ENCODE measurements around the gene PTPRC.

The PTPRC gene

GRCh38 chr1:198656500-198656932, 17.7 kb downstream of the PTPRC start:
- H3K4ac ChIP-seq (ENCODE audit: low read depth, low read length): no peak overlapping the region
- WGBS (ENCODE audit: extremely low coverage, insufficient coverage, insufficient read length): no CpG with 5 or more reads among the region's 4 CpGs
- no peak overlapping the region for H3K4me2 ChIP-seq (ENCODE audit: low read length)

GRCh38 chr1:198657550-198658064, 18.8 kb downstream of the PTPRC start:
- no peaks in the 10 kb centered on the region for H3K36me3 ChIP-seq (ENCODE audit: control insufficient read depth in 1 of 2, insufficient read depth in 2 of 2, low read length in 2 of 2)
- H3K9me3 ChIP-seq (ENCODE audit: insufficient read depth, low read depth, low read length): no peaks in the 10 kb centered on the region
- no peaks in the 10 kb centered on the region for H3K27me3 ChIP-seq (ENCODE audit: insufficient read depth, low read length)
- peak overlapping the region; percentile 53 for H3K27ac ChIP-seq (ENCODE audit: low read depth, low read length)
- H3K14ac ChIP-seq (ENCODE audit: low read length): no peak overlapping the region
- H3K4me3 ChIP-seq (ENCODE audit: low read depth, low read length): no peak overlapping the region
- no peak overlapping the region for H3K23ac ChIP-seq (ENCODE audit: low read length)
- H3K4ac ChIP-seq (ENCODE audit: low read depth, low read length): no peak overlapping the region
- H2BK120ac ChIP-seq (ENCODE audit: insufficient read depth, low read length, poor library complexity): no peak overlapping the region
- H2AFZ ChIP-seq (ENCODE audit: insufficient read depth, low read length, poor library complexity): no peak overlapping the region
- H3K18ac ChIP-seq (ENCODE audit: low read length): no peak overlapping the region
- WGBS (ENCODE audit: extremely low coverage, insufficient coverage, insufficient read length): no CpG with 5 or more reads among the region's 3 CpGs
- no peak overlapping the region for H4K91ac ChIP-seq (ENCODE audit: low read depth, low read length)
- no peak overlapping the region for H2BK5ac ChIP-seq (ENCODE audit: low read depth, low read length, poor library complexity)
- peak; percentile 35 to 80 for DNase-seq
- no peak overlapping the region for H2BK12ac ChIP-seq (ENCODE audit: low read length)
- H2AK5ac ChIP-seq (ENCODE audit: low read length): no peak overlapping the region
- no peaks in the 10 kb centered on the region for H3K4me1 ChIP-seq (ENCODE audit: control insufficient read depth in 1 of 2, insufficient read depth in 2 of 2, low read length in 2 of 2)
- peaks cover 2% of the 10 kb centered on the region for H3K79me1 ChIP-seq (ENCODE audit: low read length)
- no peak overlapping the region for H4K8ac ChIP-seq (ENCODE audit: low read depth, low read length)
- no peak overlapping the region for H3K4me2 ChIP-seq (ENCODE audit: low read length)
- no peak overlapping the region for H3K9ac ChIP-seq (ENCODE audit: low read length)
- no peaks in the 10 kb centered on the region for H3K79me2 ChIP-seq (ENCODE audit: control insufficient read depth, insufficient read depth, low read length, poor library complexity)
- H4K12ac ChIP-seq (ENCODE audit: low read depth, low read length): no peak overlapping the region

More at GRCh38 chr1:198656500-198656932, 17.7 kb downstream of the PTPRC start:
- Histone ChIP-seq H3K14ac (ENCODE audit: low read length) (no peak overlapping the region), H4K91ac (ENCODE audit: low read depth, low read length) (no peak overlapping the region), H2BK12ac (ENCODE audit: low read length) (no peak overlapping the region), H3K23ac (ENCODE audit: low read length) (no peak overlapping the region), H3K9ac (ENCODE audit: low read length) (no peak overlapping the region), H2AK5ac (ENCODE audit: low read length) (no peak overlapping the region), H2BK5ac (ENCODE audit: low read depth, low read length, poor library complexity) (no peak overlapping the region), H2AFZ (ENCODE audit: insufficient read depth, low read length, poor library complexity) (no peak overlapping the region), H3K4me1 (ENCODE audit: control insufficient read depth in 1 of 2, insufficient read depth in 2 of 2, low read length in 2 of 2) (no peaks in the 10 kb centered on the region), H3K36me3 (ENCODE audit: control insufficient read depth in 1 of 2, insufficient read depth in 2 of 2, low read length in 2 of 2) (no peaks in the 10 kb centered on the region), H2BK120ac (ENCODE audit: insufficient read depth, low read length, poor library complexity) (no peak overlapping the region), H3K4me3 (ENCODE audit: low read depth, low read length) (no peak overlapping the region), H4K8ac (ENCODE audit: low read depth, low read length) (no peak overlapping the region), H3K27ac (ENCODE audit: low read depth, low read length) (peak overlapping the region; percentile 54), H3K9me3 (ENCODE audit: insufficient read depth, low read depth, low read length) (no peaks in the 10 kb centered on the region), H3K18ac (ENCODE audit: low read length) (no peak overlapping the region), H3K79me1 (ENCODE audit: low read length) (peaks cover 2% of the 10 kb centered on the region), H3K27me3 (ENCODE audit: insufficient read depth, low read length) (no peaks in the 10 kb centered on the region), H3K79me2 (ENCODE audit: control insufficient read depth, insufficient read depth, low read length, poor library complexity) (no peaks in the 10 kb centered on the region), H4K12ac (ENCODE audit: low read depth, low read length) (no peak overlapping the region)
- DNase-seq: peak; percentile 11 to 44

GRCh38 chr1:198660341-198661261, 21.8 kb downstream of the PTPRC start:
- Histone ChIP-seq H3K9ac (ENCODE audit: low read length) (no peak overlapping the region), H3K23ac (ENCODE audit: low read length) (no peak overlapping the region), H2BK12ac (ENCODE audit: low read length) (no peak overlapping the region), H3K27ac (ENCODE audit: low read depth, low read length) (no peak overlapping the region), H3K36me3 (ENCODE audit: control insufficient read depth in 1 of 2, insufficient read depth in 2 of 2, low read length in 2 of 2) (no peaks in the 10 kb centered on the region), H3K4me2 (ENCODE audit: low read length) (no peak overlapping the region), H3K9me3 (ENCODE audit: insufficient read depth, low read depth, low read length) (no peaks in the 10 kb centered on the region), H2BK5ac (ENCODE audit: low read depth, low read length, poor library complexity) (no peak overlapping the region), H3K14ac (ENCODE audit: low read length) (no peak overlapping the region), H3K79me1 (ENCODE audit: low read length) (peaks cover 2% of the 10 kb centered on the region), H4K12ac (ENCODE audit: low read depth, low read length) (no peak overlapping the region), H4K91ac (ENCODE audit: low read depth, low read length) (no peak overlapping the region), H4K8ac (ENCODE audit: low read depth, low read length) (no peak overlapping the region), H3K18ac (ENCODE audit: low read length) (no peak overlapping the region), H2AK5ac (ENCODE audit: low read length) (no peak overlapping the region), H3K4ac (ENCODE audit: low read depth, low read length) (no peak overlapping the region), H2BK120ac (ENCODE audit: insufficient read depth, low read length, poor library complexity) (no peak overlapping the region), H2AFZ (ENCODE audit: insufficient read depth, low read length, poor library complexity) (no peak overlapping the region), H3K79me2 (ENCODE audit: control insufficient read depth, insufficient read depth, low read length, poor library complexity) (no peaks in the 10 kb centered on the region), H3K4me1 (ENCODE audit: control insufficient read depth in 1 of 2, insufficient read depth in 2 of 2, low read length in 2 of 2) (no peaks in the 10 kb centered on the region), H3K27me3 (ENCODE audit: insufficient read depth, low read length) (no peaks in the 10 kb centered on the region), H3K4me3 (ENCODE audit: low read depth, low read length) (no peak overlapping the region)
- WGBS (ENCODE audit: extremely low coverage, insufficient coverage, insufficient read length): no CpG with 5 or more reads among the region's 1 CpG
- no peak for DNase-seq

- Histone ChIP-seq H3K36me3 (ENCODE audit: control insufficient read depth in 1 of 2, insufficient read depth in 2 of 2, low read length in 2 of 2) (no peaks in the 10 kb centered on the region), H4K91ac (ENCODE audit: low read depth, low read length) (no peak overlapping the region), H3K9me3 (ENCODE audit: insufficient read depth, low read depth, low read length) (no peaks in the 10 kb centered on the region), H2AFZ (ENCODE audit: insufficient read depth, low read length, poor library complexity) (no peak overlapping the region), H2BK120ac (ENCODE audit: insufficient read depth, low read length, poor library complexity) (no peak overlapping the region), H3K14ac (ENCODE audit: low read length) (no peak overlapping the region), H4K12ac (ENCODE audit: low read depth, low read length) (no peak overlapping the region), H3K23ac (ENCODE audit: low read length) (no peak overlapping the region), H3K4ac (ENCODE audit: low read depth, low read length) (no peak overlapping the region), H3K4me2 (ENCODE audit: low read length) (no peak overlapping the region), H3K18ac (ENCODE audit: low read length) (no peak overlapping the region), H3K27ac (ENCODE audit: low read depth, low read length) (no peak overlapping the region), H3K27me3 (ENCODE audit: insufficient read depth, low read length) (no peaks in the 10 kb centered on the region), H4K8ac (ENCODE audit: low read depth, low read length) (no peak overlapping the region), H3K79me1 (ENCODE audit: low read length) (peaks cover 2% of the 10 kb centered on the region), H2BK12ac (ENCODE audit: low read length) (no peak overlapping the region), H3K4me1 (ENCODE audit: control insufficient read depth in 1 of 2, insufficient read depth in 2 of 2, low read length in 2 of 2) (no peaks in the 10 kb centered on the region), H2BK5ac (ENCODE audit: low read depth, low read length, poor library complexity) (no peak overlapping the region), H3K4me3 (ENCODE audit: low read depth, low read length) (no peak overlapping the region), H2AK5ac (ENCODE audit: low read length) (no peak overlapping the region), H3K9ac (ENCODE audit: low read length) (peak overlapping the region; percentile 21), H3K79me2 (ENCODE audit: control insufficient read depth, insufficient read depth, low read length, poor library complexity) (no peaks in the 10 kb centered on the region)
- no CpG with 5 or more reads among the region's 5 CpGs for WGBS (ENCODE audit: extremely low coverage, insufficient coverage, insufficient read length)
- DNase-seq: no peak
Observed at GRCh38 chr1:198662821-198663220, 24.0 kb downstream of the PTPRC start.
